Skeletal muscle tissue (tissue), 4 donors: Measurements from ENCODE around the gene PON2. TPM values are rescaled to one million over a fixed set of nuclear protein-coding genes. Genes with fewer than 3 reads are reported as not detected.

Experiments
- H3K27ac ChIP-seq: one replicate; pipeline ENCODE4 v1.7.0; 2013; ENCODE audit warnings: mild to moderate bottlenecking, low read depth, low read length, inconsistent platforms
- H3K27me3 ChIP-seq, 3 donors: one replicate each; pipeline ENCODE4 v1.7.0; 2013; ENCODE audit warnings: low read length in 3 of 3; ENCODE audit not compliant: control insufficient read depth in 3 of 3, insufficient read depth in 3 of 3
- H3K36me3 ChIP-seq, 3 donors: one replicate each; pipeline ENCODE4 v1.7.0; 2013; ENCODE audit warnings: low read length in 3 of 3; ENCODE audit not compliant: control insufficient read depth in 3 of 3, insufficient read depth in 3 of 3
- H3K4me1 ChIP-seq, 3 donors: one replicate each; pipeline ENCODE4 v1.7.0; 2013; ENCODE audit warnings: low read length in 3 of 3, mild to moderate bottlenecking in 3 of 3; ENCODE audit not compliant: control insufficient read depth in 3 of 3, insufficient read depth in 3 of 3
- H3K4me3 ChIP-seq, 3 donors: one replicate each; pipeline ENCODE4 v1.7.0; 2013; ENCODE audit warnings: low read length in 3 of 3
- H3K9ac ChIP-seq, 3 donors: one replicate each; pipeline ENCODE4 v1.7.0; 2013; ENCODE audit warnings: low read length in 3 of 3, mild to moderate bottlenecking in 3 of 3, moderate library complexity in 2 of 3, low read depth in 1 of 3
- H3K9me3 ChIP-seq, 3 donors: one replicate each; pipeline ENCODE4 v1.7.0; 2013; ENCODE audit warnings: low read length in 3 of 3; ENCODE audit not compliant: control insufficient read depth in 3 of 3
- total RNA-seq: library from RNA; depleted of rRNA; stranded (reverse); fragments of >200 nt; gene quantifications from one replicate; pipeline ENCODE4 v1.2.3, GENCODE V29; 2014
- donor health status: Osteomylitis.

Gene PON2
- total RNA-seq, 1 donor from 2014 or later, result 53.8 TPM

DNA sequence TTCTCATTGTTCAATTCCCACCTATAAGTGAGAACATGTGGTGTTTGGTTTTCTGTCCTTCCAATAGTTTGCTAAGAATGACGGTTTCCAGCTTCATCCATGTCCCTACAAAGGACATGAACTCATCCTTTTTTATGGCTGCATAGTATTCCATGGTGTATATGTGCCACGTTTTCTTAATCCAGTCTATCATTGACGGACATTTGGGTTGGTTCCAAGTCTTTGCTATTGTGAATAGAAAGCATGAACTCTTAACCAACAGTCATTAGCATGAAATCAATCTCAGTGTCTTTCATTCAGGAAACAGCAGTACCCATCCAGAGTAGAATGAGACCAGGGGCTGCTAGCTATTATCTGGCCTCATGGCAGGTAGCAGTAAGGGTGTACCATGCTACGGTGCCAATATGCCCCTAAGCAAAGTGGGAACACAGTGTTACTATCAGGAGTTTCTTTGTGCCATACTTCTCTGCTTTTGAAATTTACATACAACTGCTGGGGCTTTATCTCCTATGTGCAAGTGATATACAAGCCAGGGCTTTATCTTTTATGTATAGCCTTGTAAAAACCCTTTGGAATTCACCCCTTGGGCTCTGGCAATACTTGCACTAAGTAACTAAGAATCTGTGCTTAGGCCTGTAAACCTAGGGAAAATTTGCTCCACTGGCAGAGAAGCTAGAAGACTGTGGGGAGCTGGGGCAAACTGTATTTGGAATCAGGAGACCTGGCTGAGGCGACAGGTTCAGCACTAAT is 5.4 kb downstream of the PON2 start:
- Histone ChIP-seq H3K27ac (no peak overlapping the region), H3K27me3 (no peaks in the 10 kb centered on the region), H3K9ac (no peak overlapping the region), H3K36me3 (peaks cover 0 to 4% (median 0%) of the 10 kb centered on the region in 3 donors), H3K4me1 (no peaks in the 10 kb centered on the region), H3K4me3 (no peak overlapping the region), H3K9me3 (no peaks in the 10 kb centered on the region)

DNA sequence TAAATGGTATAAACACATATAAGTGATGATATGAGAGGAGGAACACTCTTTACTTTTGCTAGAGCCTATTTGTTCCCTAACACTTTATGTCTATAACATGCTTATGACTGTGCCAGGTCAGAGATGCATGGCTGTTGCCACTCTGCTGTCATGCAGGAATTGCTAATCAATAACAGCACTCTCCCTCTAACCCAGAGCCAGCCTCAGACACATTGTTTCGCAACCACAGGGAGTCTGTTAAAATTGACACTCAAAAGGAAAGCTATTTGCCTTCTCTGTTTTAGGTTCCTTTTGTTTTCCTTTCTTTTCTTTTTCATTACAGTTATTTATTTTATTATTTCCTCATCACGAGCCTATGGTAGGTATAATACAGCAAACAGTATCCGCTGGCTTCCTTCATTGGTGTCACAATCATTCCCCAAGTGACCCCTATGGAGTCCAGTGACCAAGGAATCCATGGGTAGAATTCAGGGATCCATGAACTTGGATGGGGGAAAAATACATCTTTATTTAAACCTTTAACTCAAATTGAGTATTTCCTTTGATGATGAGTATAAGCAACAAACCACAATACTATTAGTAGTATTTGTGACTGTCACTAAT is 6.8 kb downstream of the PON2 start:
- no peaks in the 10 kb centered on the region for H3K9me3 ChIP-seq
- H3K27me3 ChIP-seq, result no peaks in the 10 kb centered on the region
- no peaks in the 10 kb centered on the region for H3K4me1 ChIP-seq
- peaks cover 0 to 8% (median 2%) of the 10 kb centered on the region in 3 donors for H3K36me3 ChIP-seq
- no peak overlapping the region for H3K27ac ChIP-seq
- no peak overlapping the region for H3K4me3 ChIP-seq
- H3K9ac ChIP-seq, result no peak overlapping the region

DNA sequence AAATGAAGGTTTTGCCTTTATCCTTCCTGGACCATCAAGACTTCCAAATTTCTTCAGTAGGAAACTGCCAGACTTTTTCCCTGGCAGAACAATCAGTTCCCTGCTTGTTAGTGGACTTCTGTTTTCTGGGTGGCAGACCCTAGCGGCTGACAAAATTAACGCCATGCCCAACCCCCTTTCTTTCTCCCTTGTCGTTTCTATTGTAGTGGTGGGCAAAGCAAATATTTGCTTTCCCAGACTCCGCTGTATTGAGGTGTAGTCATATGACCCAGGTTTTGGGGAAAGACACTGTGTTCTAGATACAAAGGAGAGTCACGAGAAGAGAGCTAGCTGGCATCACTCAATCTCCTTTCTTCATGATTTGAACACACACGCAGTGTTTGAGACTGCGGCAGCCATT is 7.7 kb downstream of the PON2 start:
- H3K27me3 ChIP-seq, result no peaks in the 10 kb centered on the region
- H3K4me1 ChIP-seq, result no peaks in the 10 kb centered on the region
- H3K36me3 ChIP-seq, result peaks cover 0 to 8% (median 2%) of the 10 kb centered on the region in 3 donors
- H3K27ac ChIP-seq, result no peak overlapping the region
- no peak overlapping the region for H3K9ac ChIP-seq
- no peak overlapping the region for H3K4me3 ChIP-seq
- no peaks in the 10 kb centered on the region for H3K9me3 ChIP-seq

DNA sequence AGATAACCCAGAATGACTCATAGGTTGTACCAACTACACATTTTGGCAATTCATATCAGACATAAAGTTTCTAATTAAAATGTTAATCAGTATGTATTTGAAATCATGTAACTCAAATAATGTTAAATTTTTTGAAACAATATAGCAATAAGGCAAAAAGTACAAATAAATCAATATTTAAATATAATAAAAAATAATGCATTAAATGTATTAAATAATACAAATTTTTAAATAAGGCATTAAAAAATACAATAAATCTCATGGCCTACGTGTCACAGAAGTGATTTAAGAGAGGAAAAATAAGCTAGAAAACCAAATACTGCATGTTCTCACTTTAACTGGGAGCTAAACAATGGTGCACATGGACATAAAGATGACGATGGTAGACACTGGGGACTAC is 9.1 kb downstream of the PON2 start:
- no peak overlapping the region for H3K4me3 ChIP-seq
- H3K36me3 ChIP-seq, result peaks cover 0 to 14% (median 2%) of the 10 kb centered on the region in 3 donors
- no peaks in the 10 kb centered on the region for H3K4me1 ChIP-seq
- H3K27me3 ChIP-seq, result no peaks in the 10 kb centered on the region
- no peak overlapping the region for H3K9ac ChIP-seq
- no peak overlapping the region for H3K27ac ChIP-seq
- no peaks in the 10 kb centered on the region for H3K9me3 ChIP-seq

DNA sequence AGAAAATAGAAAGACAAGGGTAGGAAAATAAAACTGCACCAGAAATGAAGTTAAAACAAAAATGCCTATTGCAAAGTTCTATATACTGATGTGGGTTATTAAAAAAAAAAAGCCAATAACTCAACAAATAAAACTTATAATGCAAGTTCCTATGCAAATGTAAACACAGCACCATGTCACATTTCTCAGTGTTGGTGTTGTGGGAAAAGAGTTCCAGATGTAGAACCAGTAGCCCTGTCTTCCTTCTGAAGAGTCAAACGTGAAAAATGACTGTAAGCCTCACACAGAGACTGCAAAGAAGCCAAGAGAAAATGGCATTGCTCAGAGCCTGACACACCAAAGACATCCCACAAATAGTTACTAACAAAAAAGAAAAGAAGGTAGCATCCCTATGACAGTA is 10.1 kb downstream of the PON2 start:
- Histone ChIP-seq H3K27ac (no peak overlapping the region), H3K9ac (no peak overlapping the region), H3K4me3 (no peak overlapping the region), H3K36me3 (peaks cover 0 to 14% (median 2%) of the 10 kb centered on the region in 3 donors), H3K4me1 (no peaks in the 10 kb centered on the region), H3K27me3 (no peaks in the 10 kb centered on the region), H3K9me3 (no peaks in the 10 kb centered on the region)

DNA sequence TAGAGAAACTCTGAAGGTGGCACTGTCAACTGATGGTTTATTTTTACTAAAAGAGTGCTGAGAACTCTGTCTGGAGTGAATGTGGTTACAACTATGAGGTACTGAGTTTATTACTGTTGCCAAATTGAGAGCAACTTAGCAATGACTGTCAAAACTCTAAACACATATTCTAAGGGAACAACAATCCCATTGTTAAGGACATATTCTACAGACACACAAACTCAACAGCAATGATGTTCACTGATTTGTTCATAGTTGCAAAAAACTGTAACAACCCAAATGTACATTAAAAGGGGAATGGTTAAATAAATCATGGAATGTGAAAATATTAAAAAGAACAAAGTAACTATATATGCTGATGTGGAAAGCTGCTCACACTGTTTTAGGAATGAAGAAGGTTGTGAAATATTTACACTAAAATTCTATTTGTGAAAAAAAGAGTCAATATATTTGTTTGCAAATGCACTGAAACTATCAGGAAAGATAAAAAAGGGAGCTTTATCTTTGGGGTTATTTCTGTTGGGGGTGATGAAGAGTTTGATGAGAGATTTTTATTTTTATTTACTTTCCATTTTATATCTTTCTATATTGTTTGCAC is 12.9 kb downstream of the PON2 start:
- peaks cover 0 to 10% (median 2%) of the 10 kb centered on the region in 3 donors for H3K36me3 ChIP-seq
- no peaks in the 10 kb centered on the region for H3K9me3 ChIP-seq
- no peaks in the 10 kb centered on the region for H3K4me1 ChIP-seq
- no peak overlapping the region for H3K27ac ChIP-seq
- H3K27me3 ChIP-seq, result no peaks in the 10 kb centered on the region
- H3K4me3 ChIP-seq, result no peak overlapping the region
- H3K9ac ChIP-seq, result no peak overlapping the region

DNA sequence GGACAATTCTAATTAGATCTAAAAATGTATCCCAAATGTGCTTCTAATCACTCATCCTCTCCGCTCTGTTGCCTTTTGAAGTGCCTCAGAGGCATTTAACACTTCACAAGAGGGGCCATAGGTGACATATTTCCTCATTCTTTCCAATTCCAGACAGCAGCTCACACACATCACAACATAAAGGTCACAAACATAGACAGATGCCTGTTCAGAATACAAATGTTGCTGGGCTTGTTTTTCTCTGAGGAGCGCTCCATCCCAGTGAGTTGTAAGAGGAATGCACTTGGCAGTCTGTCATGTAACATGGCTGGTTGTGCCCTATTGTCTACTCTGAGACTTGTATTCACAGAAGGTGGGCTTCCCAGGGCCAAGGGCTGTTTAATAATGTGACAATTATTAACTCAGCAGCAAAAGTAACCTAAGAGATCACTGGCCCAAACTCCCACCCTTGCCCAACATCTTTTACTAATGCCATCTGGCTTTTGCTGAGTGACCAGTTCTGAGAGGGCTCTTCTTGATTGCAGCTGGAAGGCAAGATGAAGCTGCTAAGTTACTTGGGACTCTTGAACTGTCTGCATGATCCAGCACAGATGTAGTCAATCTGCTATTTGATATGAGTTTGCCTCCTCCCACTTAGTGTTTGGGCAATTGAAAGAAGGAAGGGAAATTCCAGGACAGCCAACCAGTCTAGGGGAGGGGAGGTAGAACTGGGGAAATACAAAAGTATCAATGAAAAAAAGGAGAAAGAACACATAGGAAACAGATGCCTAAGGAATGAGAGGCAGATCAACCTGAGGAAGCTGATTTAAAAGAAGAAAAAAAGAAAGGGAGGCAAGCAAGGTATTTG is 13.6 kb downstream of the PON2 start:
- Histone ChIP-seq H3K27ac (no peak overlapping the region), H3K27me3 (no peaks in the 10 kb centered on the region), H3K9me3 (no peaks in the 10 kb centered on the region), H3K4me1 (no peaks in the 10 kb centered on the region), H3K36me3 (peaks cover 0 to 10% (median 2%) of the 10 kb centered on the region in 3 donors), H3K9ac (no peak overlapping the region), H3K4me3 (no peak overlapping the region)

DNA sequence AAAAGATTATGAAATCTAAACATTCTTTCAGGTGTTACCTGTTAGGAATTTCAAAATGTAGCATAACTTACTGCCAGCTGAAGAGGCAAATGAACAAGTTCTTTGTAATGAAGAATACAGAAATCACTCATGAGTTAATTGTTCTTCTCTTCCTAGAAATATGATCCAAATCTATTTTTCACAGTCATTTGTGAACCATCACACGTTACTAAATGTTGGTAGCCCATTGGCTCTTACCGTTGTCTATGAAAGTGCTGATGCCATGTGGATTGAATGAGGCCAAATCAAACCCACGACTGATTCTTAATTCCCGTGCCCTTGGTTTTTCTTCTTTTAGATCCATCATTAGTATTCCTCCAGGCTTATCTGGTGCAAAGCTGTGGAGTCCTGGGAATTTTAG is 22.8 kb downstream of the PON2 start:
- Histone ChIP-seq H3K27ac (no peak overlapping the region), H3K9me3 (no peaks in the 10 kb centered on the region), H3K9ac (no peak overlapping the region), H3K4me3 (no peak overlapping the region), H3K4me1 (no peaks in the 10 kb centered on the region), H3K36me3 (peaks cover 3 to 14% (median 7%) of the 10 kb centered on the region in 3 donors), H3K27me3 (no peaks in the 10 kb centered on the region)

DNA sequence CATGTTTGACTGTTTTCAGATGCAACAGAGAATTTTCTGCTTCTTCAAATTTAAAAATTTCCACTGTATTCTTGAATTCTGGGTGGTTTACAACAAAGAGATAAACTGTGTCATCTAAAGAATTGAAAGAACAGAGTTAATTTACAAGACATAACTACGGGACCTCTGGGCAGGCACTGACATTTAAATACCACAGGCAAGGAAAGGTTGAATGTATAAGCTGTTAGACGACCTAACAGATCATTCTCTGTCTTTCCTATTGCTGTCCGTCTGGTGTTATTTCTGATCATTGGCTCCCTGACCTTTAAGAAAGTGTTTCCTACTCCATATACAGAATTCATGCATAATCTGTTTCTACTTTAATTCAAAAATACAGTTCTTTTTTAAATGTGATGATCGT is 23.2 kb downstream of the PON2 start:
- H3K9me3 ChIP-seq, result no peaks in the 10 kb centered on the region
- H3K36me3 ChIP-seq, result peaks cover 3 to 14% (median 7%) of the 10 kb centered on the region in 3 donors
- no peak overlapping the region for H3K27ac ChIP-seq
- no peaks in the 10 kb centered on the region for H3K27me3 ChIP-seq
- H3K9ac ChIP-seq, result no peak overlapping the region
- H3K4me1 ChIP-seq, result no peaks in the 10 kb centered on the region
- H3K4me3 ChIP-seq, result no peak overlapping the region
